Measurements from ENCODE around the gene STXBP6.

DNA sequence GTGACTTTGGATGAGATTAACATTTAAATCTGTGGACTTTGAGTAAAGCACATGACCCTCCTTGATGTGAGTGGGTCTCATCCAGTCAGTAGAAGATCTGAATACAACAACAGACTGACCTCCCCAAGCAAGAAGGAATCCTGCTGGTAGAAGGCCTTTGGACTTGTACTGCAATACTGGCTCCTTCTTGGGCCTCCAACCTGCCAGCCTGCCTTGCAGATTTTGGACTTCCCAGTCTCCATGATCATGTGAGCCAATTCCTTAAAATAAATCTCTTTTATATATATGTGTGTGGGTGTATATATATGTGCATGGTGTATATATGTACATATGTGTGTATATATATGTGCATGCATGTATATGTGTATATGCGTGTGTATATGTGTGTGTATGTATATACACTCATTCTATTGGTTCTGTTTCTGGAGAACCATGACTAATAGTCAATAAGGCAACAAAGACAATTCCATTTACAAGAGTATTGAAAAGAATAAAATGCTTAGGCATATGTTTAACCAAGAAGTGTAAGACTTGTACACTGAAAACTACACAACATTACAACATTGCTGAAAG, 183.8 kb downstream of the STXBP6 start:
- TF ChIP-seq, protein P1, sequence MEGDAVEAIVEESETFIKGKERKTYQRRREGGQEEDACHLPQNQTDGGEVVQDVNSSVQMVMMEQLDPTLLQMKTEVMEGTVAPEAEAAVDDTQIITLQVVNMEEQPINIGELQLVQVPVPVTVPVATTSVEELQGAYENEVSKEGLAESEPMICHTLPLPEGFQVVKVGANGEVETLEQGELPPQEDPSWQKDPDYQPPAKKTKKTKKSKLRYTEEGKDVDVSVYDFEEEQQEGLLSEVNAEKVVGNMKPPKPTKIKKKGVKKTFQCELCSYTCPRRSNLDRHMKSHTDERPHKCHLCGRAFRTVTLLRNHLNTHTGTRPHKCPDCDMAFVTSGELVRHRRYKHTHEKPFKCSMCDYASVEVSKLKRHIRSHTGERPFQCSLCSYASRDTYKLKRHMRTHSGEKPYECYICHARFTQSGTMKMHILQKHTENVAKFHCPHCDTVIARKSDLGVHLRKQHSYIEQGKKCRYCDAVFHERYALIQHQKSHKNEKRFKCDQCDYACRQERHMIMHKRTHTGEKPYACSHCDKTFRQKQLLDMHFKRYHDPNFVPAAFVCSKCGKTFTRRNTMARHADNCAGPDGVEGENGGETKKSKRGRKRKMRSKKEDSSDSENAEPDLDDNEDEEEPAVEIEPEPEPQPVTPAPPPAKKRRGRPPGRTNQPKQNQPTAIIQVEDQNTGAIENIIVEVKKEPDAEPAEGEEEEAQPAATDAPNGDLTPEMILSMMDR (optimal IDR thresholded peaks at IDR 0.05 in 1 of 3, IDR thresholded peaks at IDR 0.05 in 1 of 3, conservative IDR thresholded peaks at IDR 0.05 in 1 of 3; ENCODE audit: extremely low read depth in 1 of 3, insufficient read depth in 2 of 3, low read length in 3 of 3): no peak
- TF ChIP-seq EZH2 (IDR thresholded peaks at IDR 0.05; ENCODE audit: low read length): no peak
